Heart left ventricle (tissue), 13 donors: ENCODE measurements around the gene SSX3.
"Not testable (repeated sequence)": the region's sequence is repeated elsewhere in the genome, so short reads cannot be mapped to it uniquely, and the experiment has no call there.

Experiments used
- POLR2A ChIP-seq, 2 donors: fragments of 450-650 bp; IDR thresholded peaks; one replicate each; pipeline ENCODE4 v1.6.1; 2017; ENCODE audit warnings: antibody characterized with exemption in 2 of 2, mild to moderate bottlenecking in 2 of 2, moderate library complexity in 2 of 2
- TF ChIP-seq, protein P1 (sequence below), 12 donors: fragments of 200-600 bp; sonication (generic) in 4 of 12; IDR thresholded peaks; one replicate each; pipeline versions ENCODE4 v1.5.0 to v1.8.0; 2018 to 2022; ENCODE audit warnings: antibody characterized with exemption in 12 of 12, mild to moderate bottlenecking in 5 of 12
- donor health status: ischemic (EF 13 %, LVEDD 7.1; RV severe dilation, severe dysfunction).
- donor health status: DM: no; HTN: yes; CAD: no.
- donor health status: DM: no; HTN: no; CAD: no.
- donor health status: ischemic (EF 25% LVEDD 6.9; RV normal size, moderate dysfunction).
- donor health status: ischemic (EF 25% LVEDD 5.7; RV mildly dilated, moderate dysfunction).
- donor health status: ischemic (EF 35%, LVEDD 5.7; RV mildly dilated, moderate dysfunction).
- donor health status: nonischemic (EF 11% LVEDD 7.7; RV severe dilation, severe dysfunction).
- donor health status: DM: yes; HTN: yes; CAD: no.
- donor health status: PGD.
- donor health status: ischemic (EF 29% LVEDD 5.4; RV normal size, mild dysfunction).
- donor health status: nonischemic (EF 23%, LVEDD 6.1; RV moderate dilation, normal function).

DNA sequence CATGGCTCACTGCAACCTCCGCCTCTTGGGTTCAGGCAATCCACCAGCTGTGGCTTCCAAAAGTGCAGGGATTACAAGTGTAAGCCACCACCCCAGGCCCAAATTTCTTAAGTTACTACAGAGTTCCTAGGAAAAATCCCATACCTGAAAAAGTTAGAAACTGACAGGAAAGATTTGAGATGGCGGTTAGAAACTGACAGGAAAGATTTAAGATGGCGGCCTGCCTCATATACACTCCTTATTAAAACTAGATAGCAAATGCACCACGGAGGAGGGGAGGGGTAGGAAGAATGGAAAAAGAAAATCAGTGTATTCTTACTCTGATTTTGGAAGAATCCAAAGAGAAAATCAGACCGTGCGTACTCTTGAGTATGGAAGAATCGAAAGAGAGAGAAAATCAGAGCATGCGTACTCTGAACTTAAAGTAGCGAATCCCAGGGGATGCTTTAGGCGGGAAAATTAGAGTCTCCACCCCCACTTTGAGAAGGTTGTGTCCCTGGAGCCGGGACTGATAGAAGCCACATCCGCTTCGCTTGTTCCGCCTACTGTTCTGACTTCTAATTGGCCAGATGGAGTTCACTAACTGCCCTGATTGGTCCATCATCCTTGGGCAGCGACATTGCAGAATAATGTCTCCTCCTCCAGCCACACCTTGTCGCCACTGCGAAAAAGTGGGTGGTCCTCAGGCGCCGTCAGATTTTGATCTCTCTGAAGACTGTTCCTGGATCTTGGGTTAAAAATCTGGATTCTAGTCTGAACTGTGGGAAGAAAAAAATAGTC is at the start of gene SSX3:
- TF ChIP-seq POLR2A (IDR thresholded peaks at IDR 0.05) = not testable (repeated sequence)
- TF ChIP-seq, protein P1, sequence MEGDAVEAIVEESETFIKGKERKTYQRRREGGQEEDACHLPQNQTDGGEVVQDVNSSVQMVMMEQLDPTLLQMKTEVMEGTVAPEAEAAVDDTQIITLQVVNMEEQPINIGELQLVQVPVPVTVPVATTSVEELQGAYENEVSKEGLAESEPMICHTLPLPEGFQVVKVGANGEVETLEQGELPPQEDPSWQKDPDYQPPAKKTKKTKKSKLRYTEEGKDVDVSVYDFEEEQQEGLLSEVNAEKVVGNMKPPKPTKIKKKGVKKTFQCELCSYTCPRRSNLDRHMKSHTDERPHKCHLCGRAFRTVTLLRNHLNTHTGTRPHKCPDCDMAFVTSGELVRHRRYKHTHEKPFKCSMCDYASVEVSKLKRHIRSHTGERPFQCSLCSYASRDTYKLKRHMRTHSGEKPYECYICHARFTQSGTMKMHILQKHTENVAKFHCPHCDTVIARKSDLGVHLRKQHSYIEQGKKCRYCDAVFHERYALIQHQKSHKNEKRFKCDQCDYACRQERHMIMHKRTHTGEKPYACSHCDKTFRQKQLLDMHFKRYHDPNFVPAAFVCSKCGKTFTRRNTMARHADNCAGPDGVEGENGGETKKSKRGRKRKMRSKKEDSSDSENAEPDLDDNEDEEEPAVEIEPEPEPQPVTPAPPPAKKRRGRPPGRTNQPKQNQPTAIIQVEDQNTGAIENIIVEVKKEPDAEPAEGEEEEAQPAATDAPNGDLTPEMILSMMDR (IDR thresholded peaks at IDR 0.05) = not testable (repeated sequence)
